NK-92 treated with Interleukin-12 subunit alpha and Interleukin-12 subunit beta, amount 100 ng/mL, for 24 hours (cell line): ENCODE results near the gene NEU1.
"Not testable (repeated sequence)": the region's sequence is repeated elsewhere in the genome, so short reads cannot be mapped to it uniquely, and the experiment has no call there.

Experiments
- DNase-seq: peaks from one replicate; lab custom pipeline; 2025; lab: John Stamatoyannopoulos, UW

The NEU1 gene

GRCh38 chr6:31817929-31818511, 44.6 kb downstream of the NEU1 start:
- DNase-seq: not testable (repeated sequence)

- not testable (repeated sequence) for DNase-seq
Measured at GRCh38 chr6:31817133-31817928, 45.3 kb downstream of the NEU1 start.

- no peak for DNase-seq
Measured at GRCh38 chr6:31815025-31815838, 47.4 kb downstream of the NEU1 start, which contains the start of the genes HSPA1A and HSPA1L. Gene HSPA1A, plus strand, starts transcription at chr6:31815543. Its CDS starts 214 bp downstream, at chr6:31815757. Gene HSPA1L, minus strand, starts transcription at chr6:31815283. Its CDS starts 3,311 bp downstream, at chr6:31811972.

- DNase-seq: no peak
Measured at GRCh38 chr6:31814677-31815024, 48.0 kb downstream of the NEU1 start.

- no peak for DNase-seq
Measured at GRCh38 chr6:31813465-31813849, 49.2 kb downstream of the NEU1 start.

- no peak for DNase-seq
Measured at GRCh38 chr6:31811645-31812044, 51.0 kb downstream of the NEU1 start.

- DNase-seq: not testable (repeated sequence)
Measured at GRCh38 chr6:31808599-31808998, 54.0 kb downstream of the NEU1 start.
